ENCODE data around the gene CSPG4. TPM values are rescaled to one million over a fixed set of nuclear protein-coding genes. Genes with fewer than 3 reads are reported as not detected.

Gene CSPG4
- total and polyA plus RNA-seq, 2 of the 13 experiments (the other 11 are each of a cell fraction or from before 2014, with no cell fraction given) = 0.01 to 0.04 TPM

- TF ChIP-seq ZNF281 (CRISPR knock-in tag; IDR thresholded peaks at IDR 0.05; ENCODE audit: borderline replicate concordance) (peak; percentile 53; the same call in 1 of the 2 replicates), ELF4 (CRISPR knock-in tag; IDR thresholded peaks at IDR 0.05; ENCODE audit: borderline replicate concordance) (no peak), SALL2 (CRISPR knock-in tag; IDR thresholded peaks at IDR 0.05) (no peak), ATF4 (CRISPR knock-in tag; IDR thresholded peaks at IDR 0.05) (0 out of 4 replicates have a peak, but pooled peaks of 1 of the 2 experiments have one; percentile 28), PAXIP1 (CRISPR knock-in tag; conservative IDR thresholded peaks at IDR 0.05) (peak; percentile 71), MTA1 (CRISPR knock-in tag; IDR thresholded peaks at IDR 0.05; ENCODE audit: borderline replicate concordance) (peak; percentile 73; the same call in 1 of the 2 replicates), KAT8 (CRISPR knock-in tag; IDR thresholded peaks at IDR 0.05) (no peak), ZSCAN9 (CRISPR knock-in tag; IDR thresholded peaks at IDR 0.05; ENCODE audit: borderline replicate concordance) (no peak), AHDC1 (CRISPR knock-in tag; IDR thresholded peaks at IDR 0.05; ENCODE audit: borderline replicate concordance) (no peak), ZNF800 (CRISPR knock-in tag; IDR thresholded peaks at IDR 0.05) (no peak), BCL3 (CRISPR knock-in tag; IDR thresholded peaks at IDR 0.05) (no peak)
Measured at GRCh38 chr15:75663931-75664421, 48.7 kb downstream of the CSPG4 start (continued).

Data from HepG2 (cell line).